Endometrium (tissue), 2 donors: Measurements from ENCODE around the gene KLHL12.

Experiments
- FAIRE-seq: peaks from 2 replicates; lab custom pipeline; 2012; peaks lifted over from hg19 to GRCh38; lab: Jason Lieb, UNC
- donor health status: control.
- donor health status: control.

KLHL12 gene

GRCh38 chr1:202926581-202927491 lies at the start of gene KLHL12:
KLHL12 (minus strand) TSS chr1:202927234; CDS start chr1:202925162, 2,072 bp downstream.
- FAIRE-seq: no peak

DNA sequence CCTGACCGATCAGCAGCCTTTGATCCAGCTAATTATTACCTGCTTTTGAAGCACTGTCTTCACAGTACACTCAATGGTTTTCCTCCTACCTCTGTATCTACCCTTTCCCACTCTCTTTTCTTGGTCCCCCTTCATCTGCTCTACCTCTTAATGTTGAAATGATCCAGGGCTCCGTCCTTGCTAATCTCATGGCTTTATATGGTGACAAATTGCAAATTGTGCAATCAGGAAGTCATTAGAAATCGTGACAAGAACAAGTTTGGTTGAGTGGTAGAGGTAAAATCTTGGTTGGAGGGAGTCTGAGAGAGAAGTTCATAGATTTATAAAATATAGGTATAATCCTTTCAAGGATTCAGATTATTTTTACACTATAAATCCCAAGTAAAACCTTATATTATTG lies 49.6 kb upstream of the KLHL12 start:
- no peak for FAIRE-seq

- FAIRE-seq: no peak
Measured at GRCh38 chr1:202974856-202975255, 47.8 kb upstream of the KLHL12 start.

DNA sequence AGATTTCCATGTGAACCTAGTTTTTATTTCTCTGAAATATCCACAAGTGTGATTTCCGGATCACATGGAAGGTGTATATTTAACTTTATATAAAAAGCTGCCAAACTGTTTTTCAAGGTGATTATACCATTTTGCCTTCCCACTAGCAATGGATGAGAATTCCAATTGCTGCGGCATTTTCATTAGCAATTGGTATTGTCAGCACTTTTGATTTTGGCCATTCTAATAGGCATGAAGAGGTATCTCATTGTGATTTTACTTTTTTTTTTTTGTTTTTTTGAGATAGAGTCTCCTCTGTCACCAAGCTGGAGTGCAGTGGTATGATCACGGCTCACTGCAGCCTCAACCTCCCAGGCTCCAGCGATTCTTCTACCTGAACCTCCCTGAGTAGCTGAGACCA lies 45.0 kb upstream of the KLHL12 start:
- FAIRE-seq: no peak

- no peak for FAIRE-seq
Measured at GRCh38 chr1:202968895-202969295, 41.9 kb upstream of the KLHL12 start.

- no peak for FAIRE-seq
Measured at GRCh38 chr1:202968351-202968750, 41.3 kb upstream of the KLHL12 start.

GRCh38 chr1:202967684-202968281 lies 40.7 kb upstream of the KLHL12 start:
- FAIRE-seq: no peak

DNA sequence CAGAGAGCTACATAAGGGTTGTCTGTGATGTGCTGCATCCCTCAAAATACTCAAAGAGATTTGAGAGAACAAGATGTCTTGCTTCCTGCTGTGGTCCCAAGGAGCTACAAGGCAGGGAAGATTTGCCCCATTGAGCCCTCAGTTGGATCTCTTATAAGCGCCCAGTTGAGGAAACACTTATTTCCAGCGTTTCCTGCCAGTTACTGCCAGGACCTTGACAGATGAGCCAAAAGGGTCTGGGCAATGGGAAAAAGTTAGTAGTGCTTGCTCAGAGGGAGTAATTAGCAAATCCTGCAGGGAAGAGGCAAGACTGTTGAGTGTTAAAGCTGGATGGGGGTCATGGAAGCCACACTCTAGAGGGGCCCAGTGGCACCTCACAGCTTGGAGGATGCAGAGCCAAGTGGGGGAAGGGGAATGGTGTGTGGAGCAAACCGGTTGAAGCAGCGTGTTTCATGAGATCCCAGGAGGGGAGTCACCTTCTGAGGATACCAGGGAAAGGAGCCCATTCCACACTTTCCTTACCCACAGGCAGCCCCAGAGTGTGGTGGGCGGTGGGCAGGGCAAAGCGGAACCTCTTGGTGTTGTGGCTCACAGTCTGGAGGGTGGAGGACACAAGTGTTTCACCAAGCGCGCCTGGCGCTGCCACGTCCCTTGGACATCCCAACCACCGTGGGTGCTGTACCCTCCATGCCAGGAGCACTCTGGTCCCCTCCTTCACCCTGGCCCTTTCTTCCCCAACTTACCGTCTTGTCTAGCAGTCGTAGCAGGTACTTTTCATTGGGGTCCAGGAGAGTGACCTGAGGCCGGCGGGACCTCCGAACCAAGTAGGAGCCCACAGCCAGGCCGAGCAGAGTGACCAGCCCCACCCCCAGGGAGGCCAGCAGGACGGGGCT lies 39.2 kb upstream of the KLHL12 start:
- no peak for FAIRE-seq

- FAIRE-seq: no peak
Measured at GRCh38 chr1:202965422-202965821, 38.4 kb upstream of the KLHL12 start.

- no peak for FAIRE-seq
Measured at GRCh38 chr1:202964791-202965410, 37.9 kb upstream of the KLHL12 start.

DNA sequence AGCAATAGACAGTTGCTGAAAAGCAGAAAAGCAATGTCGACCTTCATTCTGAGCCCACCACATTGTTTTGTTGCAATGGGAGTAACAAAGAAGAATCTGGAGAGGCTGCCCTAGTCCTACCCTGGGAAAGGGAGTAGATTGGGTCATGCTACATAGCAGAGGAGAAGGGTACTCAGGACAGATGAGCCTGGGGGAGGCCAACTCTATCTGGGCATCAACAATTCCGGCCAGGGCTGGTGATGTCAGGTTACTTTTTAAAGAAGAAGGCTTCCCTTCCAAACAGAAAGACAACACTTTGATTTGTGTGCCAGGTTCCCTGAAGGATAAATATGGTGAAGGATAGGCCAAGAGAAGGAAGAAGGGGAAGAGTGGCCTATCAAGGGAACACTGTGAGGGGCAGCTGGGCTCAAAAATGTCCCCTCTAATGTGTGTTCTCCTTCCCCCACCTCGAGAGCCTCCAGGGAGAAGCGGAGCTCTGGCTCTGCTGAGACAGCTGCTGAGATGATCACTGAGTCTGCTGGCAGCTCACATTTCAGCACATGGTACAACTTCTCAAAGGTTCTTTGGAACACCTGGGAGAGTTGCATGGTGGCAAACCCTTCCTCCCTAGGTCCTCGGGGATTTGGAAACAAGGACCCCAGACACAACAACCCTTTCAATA lies 34.3 kb upstream of the KLHL12 start:
- FAIRE-seq: no peak

DNA sequence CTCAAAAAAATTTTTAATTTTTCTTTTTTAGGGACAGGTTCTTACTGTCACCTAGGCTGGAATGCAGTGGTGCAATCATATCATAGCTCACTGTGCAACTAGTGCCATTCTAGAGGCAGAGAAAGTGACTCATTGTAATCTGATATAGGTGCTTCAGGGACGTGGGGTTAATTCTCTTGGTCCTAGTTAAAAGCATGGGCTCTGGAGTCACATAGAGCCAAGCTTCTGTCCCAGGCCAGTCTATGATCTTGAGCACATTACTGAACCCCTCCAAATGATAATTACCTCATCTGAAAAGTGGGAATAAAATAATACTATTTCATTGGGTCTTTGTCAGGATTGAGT lies 32.2 kb upstream of the KLHL12 start:
- FAIRE-seq: no peak

DNA sequence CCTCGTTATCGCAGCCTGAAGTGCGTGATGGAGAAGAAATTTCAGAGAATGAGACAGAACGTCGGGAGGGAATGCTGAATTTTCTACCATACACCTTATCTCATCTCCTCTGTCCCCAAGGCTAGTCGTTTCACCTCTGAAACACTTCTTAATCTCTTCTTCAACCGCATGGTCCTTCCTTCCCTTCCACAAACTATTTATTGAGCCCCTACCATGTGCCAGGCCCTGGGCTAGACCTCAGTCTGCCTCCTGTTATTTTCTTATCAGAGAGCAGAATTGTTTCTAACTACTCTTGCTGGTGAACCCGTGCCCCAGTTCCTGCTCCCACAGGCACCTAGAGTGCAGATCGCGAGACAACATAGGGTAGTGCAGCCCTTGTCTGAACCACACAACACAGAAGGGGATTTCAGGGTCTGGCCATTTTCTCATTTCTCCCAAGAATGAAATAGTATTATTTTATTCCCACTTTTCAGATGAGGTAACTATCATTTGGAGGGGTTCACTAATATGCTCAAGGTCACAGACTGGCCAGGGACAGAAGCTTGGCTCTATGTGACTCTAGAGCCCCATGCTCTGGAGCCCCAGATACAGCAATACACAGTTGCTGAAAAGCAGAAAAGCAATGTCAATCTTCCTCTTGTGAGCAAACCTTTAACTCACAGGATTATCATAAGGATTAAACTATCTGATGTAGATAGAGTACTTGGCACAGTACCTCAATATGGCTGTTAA lies 31.7 kb upstream of the KLHL12 start:
- no peak for FAIRE-seq

DNA sequence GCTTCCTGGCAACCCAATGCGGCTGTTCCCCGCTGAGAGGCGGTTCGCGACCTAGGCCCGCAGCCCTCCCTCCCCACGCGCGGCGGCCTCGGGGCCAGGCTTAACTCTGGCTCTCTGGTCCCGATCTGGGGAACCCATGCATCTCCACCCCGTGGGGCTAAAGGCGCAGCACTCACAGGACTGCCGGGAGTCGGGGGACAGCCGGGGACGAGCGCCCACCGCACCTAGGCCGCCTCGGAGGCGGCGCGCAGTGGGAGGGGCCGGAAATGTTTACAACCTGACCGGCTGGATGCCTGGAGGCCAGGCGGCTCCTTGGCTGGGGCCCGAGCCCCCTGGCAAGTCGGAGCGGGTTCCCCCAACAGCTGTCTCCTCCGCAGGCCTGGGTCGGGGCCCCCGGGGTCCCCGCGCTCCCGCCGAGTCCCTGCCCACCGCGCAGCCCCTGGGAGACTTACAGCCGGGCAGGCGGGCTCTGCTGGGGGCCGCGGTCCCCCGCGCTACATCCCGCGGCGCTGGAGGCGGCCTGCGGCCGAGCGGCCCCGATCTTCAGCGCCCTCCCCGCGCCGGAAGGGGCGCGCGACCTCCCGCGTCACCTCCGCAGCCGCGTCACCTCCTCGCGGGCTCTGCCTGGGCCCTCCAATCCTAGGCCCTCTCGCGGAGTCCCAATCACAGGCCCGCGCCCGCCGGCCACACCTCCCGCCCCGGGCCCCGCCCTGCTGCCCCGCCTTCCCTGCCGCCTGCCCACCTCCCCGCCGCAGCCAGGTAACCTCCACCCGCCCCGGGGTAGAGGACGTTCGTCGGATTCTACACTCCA lies 30.9 kb upstream of the KLHL12 start, which contains the start of gene ADIPOR1:
ADIPOR1 (minus strand) TSS at position 580 of the 811 bp plus-strand sequence. CDS start 7,242 bp downstream, outside the sequence.
- no peak for FAIRE-seq

DNA sequence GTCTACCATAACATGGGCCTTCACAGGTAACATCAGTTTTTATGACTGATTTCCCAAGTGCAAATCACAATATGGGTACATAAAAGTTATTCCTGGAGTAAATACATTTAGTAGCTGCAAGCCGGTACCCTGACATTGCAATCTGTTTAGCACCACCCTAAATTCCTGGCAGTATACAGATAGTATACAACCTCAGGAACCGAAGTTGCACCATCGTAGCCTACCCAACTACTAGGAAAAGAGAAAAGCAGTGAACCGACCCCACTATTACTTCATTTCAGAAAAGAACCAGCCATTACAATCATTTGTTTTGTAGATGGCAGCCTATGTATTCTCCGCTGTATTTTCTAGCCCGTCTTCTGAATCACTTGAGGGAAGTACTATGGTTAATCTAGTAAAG lies 29.9 kb upstream of the KLHL12 start:
- no peak for FAIRE-seq

- no peak for FAIRE-seq
Measured at GRCh38 chr1:202954057-202954745, 27.2 kb upstream of the KLHL12 start.

DNA sequence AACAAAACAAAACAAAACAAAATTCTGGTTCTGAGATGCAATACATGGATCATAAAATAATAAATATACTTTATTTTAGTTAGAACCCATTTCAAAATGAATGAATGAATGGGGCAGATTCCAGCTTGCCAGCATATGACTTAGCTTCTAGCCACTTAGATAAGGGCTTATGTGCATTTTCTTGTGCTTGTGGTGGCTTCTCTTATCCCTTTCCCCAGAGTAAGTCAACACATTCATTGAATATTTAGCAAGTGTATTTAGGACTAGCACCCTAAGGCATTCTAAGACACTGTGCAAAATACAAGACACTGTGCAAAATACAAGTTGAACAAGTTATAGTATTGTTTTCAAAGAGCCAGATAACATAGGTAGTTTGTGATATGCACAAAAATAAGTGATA lies 26.4 kb upstream of the KLHL12 start:
- no peak for FAIRE-seq

- FAIRE-seq: no peak
Measured at GRCh38 chr1:202952818-202953217, 25.8 kb upstream of the KLHL12 start.

DNA sequence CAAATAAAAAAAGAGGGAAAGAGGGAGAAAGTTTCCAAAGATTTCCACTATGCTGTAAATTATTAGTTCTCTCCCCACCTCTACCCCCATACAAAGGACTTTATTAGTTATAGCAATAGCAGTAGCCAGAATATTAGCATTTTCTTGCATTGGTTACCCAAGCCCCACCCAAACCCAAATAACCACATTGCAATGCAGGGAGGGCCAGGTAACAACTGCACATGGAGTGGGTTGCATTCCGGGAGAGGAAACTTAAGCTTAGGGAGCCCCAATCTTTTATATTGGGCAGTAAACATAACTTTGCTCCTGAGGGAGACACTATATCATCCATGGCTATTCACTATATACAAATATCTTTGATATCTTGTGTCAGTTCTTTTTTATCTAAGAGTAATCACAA lies 25.1 kb upstream of the KLHL12 start:
- no peak for FAIRE-seq
